H1 (cell line): ENCODE results near the gene CACNB1. TPM values are rescaled to one million over a fixed set of nuclear protein-coding genes. Genes with fewer than 3 reads are reported as not detected.

Source experiments
- RAD21 ChIP-seq, 2 experiments: IDR thresholded peaks in 1 of 2; conservative IDR thresholded peaks in 1 of 2; 2 replicates each; pipeline ENCODE4 v1.6.1; 2011; ENCODE audit warnings: low read depth in 2 of 2, low read length in 2 of 2, improper control_type of control experiment in 1 of 2, inconsistent platforms in 1 of 2, mild to moderate bottlenecking in 1 of 2, moderate library complexity in 1 of 2
- polyA plus RNA-seq, 7 experiments: library from polyadenylated mRNA; depleted of rRNA in 3 of 7; stranded (reverse) in 5 of 7; unstranded in 2 of 7; fragments of >200 nt in 5 of 7; fragments of 200-250 nt in 2 of 7; gene quantifications; 1 replicate in 5 of 7; 2 replicates in 1 of 7; 4 replicates in 1 of 7; pipeline versions ENCODE4 v1.2.1 to v1.2.3, GENCODE V29; 2011 to 2013; ENCODE audit warnings: missing spikeins in 2 of 7, mixed read lengths in 2 of 7
- total RNA-seq: library from RNA; stranded (reverse); fragmentation: NEBNext Ultra II Directional; extraction: Animal tissue kit (Norgen Biotek cat#: 25700); gene quantifications from 2 replicates; pipeline ENCODE4 v1.2.1, GENCODE V29; 2021

The CACNB1 gene
- total and polyA plus RNA-seq, 2 of the 8 experiments (the other 6 are each of a cell fraction or from before 2014, with no cell fraction given), result 7.2 to 17.8 TPM

DNA sequence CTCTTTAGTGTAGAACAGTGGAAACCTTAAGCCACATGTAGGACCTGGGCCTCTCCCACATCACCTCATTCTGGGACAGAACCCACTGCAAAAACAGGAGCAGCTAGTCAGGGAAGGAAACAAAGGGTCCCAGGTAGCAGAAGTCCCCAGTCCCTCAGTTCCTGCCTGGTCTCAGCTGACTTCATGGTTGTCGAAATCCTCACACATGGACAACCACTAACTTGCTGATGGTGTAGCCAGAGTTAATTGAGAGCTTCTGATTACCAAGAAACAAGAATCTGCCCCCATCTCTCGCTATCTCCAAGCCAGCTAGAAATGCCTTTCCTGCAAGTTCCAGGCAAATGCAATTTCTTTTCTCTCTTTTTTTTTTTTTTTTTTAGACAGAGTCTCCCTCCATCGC lies 28.0 kb downstream of the CACNB1 start (continued):
- no peak for TF ChIP-seq RAD21 (IDR thresholded peaks at IDR 0.05 in 1 of 2, conservative IDR thresholded peaks at IDR 0.05 in 1 of 2; ENCODE audit: low read depth in 2 of 2, low read length in 2 of 2)
